OCI-M2 (cell line): ENCODE data around the gene PRRX2.
"Not testable (repeated sequence)": the region's sequence is repeated elsewhere in the genome, so short reads cannot be mapped to it uniquely, and the experiment has no call there.

Experiments
- DNase-seq: peaks from one replicate; lab custom pipeline; 2025; ENCODE audit not compliant: unreplicated experiment; lab: John Stamatoyannopoulos, UW

PRRX2 gene

DNA sequence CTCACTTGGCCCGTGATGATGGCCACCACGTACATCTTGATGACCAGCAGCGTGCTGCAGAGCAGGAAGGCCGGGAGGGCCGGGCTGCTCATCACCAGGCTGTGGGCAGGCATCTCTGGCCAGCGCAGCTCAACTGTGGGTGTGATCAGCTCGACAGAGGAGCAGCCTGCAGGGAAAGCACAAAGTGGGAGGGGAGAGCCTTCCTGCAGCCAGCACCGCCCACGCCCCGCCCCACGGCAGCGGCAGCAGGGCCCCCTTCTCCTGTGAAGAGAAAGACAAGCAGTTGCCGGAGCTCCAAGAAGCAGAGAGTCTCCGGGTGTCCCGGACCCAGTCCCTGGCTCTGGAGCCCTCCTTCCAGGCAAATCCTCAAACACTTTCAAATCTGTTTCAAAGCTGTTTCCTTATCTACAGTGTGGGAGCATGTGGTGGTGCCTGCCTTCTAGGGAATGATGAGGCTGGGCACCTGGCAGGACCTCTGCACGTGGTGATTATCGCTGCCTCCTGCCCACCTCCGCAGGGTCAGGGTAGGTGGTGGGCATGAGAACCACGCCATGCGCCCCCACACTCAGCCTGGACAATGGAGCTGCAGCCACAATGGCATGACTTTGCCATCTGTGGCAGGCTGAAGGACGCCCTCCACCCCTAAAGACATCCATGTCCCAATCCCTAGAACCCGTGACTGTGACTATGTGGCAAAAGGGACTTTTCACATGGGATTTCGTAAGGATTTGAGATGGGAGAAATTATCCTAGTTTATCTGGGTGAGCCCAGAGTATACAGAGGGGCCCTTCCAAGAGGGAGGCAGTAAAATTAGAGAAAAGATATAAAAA lies 87.7 kb downstream of the PRRX2 start, which contains the start of gene PTGES:
Gene PTGES, minus strand, starts transcription at position 143 of the 830 bp plus-strand sequence. Its CDS starts 30 bp downstream, at position 113.
- no peak for DNase-seq

DNA sequence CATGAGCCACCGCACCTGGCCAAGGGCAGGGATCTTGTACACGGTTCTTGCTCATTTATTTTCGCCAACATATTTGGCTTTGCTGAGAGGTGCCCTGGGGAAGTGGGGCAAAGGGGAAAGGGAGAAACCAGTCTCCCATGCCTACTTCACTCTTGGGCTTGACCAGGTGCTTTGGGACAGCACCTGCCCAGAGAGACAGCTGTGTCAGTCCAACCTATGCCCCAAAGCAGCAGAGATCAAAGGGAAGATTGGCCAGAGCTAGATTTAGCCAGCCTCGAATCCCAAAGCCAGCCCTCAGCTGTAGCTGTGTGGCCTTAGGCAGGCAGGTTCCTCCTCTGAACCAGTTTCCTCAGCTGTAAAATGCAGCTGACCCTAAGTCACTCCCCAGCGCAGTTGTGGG lies 89.7 kb downstream of the PRRX2 start:
- no peak for DNase-seq

DNA sequence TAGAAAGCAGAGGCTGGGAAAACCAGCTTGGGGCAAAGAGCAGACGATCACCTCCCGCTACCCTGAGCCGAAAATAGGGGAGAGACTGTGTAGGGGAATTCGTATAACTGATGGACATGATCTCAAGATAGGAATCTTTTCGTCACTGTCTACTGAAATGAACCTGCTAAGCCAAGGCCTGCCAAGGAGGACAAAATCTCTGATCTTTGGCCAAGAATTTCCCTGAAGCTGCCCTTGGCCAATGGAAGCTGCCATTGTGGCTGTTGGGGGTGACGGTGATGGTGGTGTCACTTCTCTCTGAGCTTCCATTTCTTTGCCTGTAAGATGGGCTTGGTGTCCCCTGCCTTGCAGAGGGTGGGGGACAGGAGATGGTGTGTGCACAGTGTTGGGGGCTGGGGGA lies 90.7 kb downstream of the PRRX2 start:
- no peak for DNase-seq

DNA sequence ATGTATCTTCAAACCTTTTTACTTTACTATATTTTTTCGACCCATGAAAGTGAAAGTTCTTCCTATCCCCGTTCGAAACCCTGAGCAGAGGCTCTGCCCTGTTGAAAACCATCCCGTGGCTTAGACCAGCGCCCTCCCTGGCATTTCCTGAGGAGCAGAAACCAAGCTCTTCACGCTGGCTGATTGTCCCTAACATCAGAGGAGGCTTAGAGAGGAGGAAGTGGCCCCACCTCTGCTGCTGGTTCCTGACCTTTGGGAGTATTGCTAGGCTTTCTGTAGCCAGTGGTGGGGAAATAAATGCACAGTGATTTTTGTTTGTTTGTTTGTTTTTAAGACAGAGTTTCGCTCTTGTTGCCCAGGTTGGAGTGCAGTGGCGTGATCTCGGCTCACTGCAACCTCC lies 91.6 kb downstream of the PRRX2 start:
- no peak for DNase-seq

DNA sequence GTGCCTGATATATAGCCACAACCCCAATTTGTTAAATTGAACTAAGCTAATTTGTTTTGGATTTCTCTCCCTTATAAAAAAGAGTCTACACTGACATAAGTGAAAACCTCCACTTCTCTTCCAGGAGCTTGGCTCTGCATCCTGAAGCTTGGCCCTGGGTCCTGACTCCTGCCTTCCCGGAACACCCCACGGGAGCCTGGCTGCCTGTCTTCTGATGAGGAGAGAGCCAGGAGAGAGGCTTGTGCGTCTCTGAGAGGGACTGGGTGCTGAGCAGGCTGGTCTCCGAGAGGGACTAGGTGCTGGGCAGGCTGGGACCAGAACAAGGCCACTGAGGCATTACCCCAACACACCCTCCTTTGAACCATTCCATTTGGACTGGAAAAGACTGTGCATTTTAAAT lies 93.9 kb downstream of the PRRX2 start:
- DNase-seq, result no peak

DNA sequence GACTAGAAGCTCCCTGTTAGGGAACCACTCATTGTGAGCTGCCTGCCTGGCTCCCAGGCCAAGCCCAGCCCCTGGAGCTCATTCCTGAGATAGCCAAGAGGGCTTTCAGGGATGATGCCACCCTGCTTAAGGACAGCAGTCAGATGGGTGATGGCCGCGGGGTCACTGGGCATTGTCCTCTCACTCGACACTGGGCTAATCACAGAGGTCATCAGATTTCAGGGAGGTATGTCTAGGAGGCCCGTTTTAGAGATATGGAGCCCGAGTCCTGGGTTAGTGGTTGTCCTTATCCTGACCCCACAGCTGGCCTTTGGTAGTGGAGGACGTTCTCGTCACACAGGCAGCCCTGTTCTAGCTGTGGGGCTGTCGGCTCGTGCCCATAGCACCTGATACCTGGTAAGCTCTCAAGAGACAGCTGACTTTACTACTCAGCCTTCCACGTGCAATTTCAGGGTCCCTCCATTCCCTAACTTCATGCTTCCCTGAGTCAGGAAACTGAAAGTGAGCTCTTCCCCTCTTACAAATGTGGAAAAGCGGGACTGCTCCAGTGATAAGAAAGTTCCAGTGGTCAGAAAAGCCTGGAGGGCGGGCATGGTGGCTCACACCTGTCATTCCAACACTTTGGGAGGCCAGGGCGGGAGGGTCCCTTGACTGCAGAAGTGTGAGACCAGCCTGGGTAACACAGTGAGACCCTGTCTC lies 94.5 kb downstream of the PRRX2 start:
- DNase-seq, result no peak

DNA sequence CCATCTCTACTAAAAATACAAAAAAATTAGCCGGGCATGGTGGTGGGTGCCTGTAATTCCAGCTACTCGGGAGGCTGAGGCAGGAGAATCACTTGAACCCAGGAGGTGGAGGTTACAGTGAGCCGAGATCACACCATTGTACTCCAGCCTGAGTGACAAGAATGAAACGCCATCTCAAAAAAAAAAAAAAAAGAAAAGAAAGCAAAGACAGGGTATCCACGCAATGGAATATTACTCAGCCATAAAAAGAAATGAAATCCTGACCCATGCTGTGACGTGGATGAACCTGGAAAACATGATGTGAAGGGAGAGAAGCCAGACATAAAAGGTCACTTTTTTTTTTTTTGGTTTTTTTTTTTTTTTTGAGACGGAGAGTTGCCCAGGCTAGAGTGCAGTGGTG lies 95.3 kb downstream of the PRRX2 start:
- not testable (repeated sequence) for DNase-seq

DNA sequence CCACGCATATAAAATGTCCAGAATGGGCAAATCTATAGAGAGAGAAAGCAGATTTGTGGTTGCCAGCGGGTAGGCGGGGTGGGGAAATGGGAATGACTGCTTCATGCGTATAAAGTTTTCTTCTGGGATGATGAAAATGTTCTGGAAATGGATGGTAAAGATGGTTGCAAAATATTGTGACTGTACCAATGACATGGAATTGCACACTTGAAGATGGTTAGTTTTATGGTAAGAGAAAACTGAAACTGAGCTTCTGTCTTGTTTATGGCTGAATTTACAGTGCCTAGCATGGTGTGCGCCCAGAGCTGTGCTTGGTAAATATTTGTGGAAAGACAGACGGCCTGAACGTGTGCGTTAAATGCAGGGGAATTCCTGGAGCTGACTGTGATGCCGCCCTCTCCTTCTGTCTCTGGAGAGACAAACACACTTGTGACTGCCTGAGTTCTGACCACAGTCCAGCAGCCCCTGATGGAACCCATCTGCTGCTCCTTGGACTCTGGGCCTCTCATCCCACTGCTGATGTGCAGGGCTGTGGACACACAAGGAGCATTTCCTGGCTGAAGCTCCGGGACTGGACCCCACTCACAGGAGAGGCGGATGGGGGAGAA lies 96.0 kb downstream of the PRRX2 start:
- DNase-seq, result no peak

DNA sequence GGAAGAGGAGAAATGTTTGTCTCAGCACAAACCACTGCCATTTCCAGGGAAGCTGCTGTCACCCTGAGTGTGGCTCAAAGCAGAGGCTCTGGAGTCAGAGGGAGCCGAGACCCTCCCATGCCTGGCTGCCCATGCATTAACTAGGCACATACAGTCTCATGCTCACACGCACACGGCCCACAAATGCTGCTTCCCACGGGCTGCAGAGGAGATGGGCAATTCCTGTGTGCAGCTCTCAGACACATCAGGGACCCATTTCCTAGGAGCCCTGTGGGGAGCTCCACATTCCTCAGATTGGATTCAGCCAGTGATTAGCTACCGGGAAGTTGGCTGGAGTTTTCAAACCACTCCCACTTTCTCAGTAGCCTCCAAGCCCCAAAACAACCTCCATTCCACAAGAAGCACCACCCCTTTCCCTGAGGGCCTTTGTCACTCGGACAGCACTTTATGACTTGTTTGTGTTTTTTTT lies 96.5 kb downstream of the PRRX2 start:
- no peak for DNase-seq

DNA sequence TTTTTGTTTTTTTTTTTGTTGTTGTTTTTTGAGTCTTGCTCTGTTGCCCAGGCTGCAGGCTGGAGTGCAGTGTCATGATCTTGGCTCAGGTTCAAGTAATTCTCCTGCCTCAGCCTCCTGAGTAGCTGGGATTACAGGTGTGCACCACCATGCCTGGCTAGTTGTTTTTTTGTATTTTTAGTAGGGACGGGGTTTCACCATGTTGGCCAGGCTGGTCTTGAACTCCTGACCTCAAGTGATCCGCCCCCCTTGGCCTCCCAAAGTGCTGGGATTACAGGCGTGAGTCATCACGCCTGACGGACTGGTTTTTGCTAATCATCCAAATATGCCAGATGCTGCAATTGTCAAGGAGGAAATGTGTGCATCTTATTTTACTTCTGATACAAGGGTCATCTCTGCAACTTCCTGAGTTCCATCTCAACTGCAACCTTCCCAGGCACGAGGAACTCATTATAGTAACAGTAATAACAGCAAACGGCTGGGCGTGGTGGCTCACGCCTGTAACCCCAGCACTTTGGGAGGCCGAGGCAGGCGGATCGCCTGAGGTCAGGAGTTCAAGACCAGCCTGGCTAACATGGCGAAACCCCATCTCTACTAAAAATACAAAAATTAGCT lies 97.0 kb downstream of the PRRX2 start:
- DNase-seq, result not testable (repeated sequence)

DNA sequence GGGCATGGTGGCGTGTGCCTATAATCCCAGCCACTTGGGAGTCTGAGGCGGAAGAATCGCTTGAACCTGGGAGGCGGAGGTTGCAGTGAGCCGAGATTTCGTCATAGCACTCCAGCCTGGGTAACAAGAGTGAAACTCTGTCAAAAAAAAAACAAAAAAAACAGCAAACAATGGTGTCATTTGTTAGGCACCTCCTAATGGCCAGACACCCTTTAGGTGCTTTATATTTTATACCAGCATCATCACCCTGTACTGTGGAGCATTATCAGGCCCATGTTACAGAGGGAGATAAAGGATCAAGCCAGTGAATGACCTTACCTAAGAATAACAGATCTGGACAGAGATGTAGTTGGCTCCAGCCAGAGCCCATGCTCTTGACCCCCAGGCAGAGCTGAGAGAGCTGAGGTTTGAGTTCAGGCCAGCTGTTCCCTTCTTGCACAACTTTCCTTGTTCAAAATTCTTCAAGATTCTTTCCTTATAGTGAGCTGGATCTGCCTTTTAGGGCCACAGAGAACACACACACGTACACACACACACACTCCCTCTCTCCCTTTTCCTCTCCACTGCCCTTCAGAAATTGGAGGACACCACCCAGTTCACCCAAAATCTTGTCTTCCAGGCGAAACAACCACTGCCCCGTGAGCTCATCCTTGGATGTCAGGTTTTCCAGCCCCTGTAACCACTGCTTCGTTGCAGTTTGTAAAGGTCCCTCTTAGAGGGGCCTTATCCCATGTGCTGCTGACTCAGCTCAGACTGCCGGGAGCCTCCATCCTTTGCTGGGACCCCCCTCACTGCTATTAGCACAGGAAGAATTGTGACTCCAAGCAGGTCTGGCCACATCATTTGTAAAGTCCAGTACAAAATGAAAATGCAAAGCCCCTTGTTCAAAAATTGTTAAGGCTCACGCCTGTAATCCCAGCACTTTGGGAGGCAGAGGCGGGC lies 97.8 kb downstream of the PRRX2 start:
- DNase-seq, result no peak

DNA sequence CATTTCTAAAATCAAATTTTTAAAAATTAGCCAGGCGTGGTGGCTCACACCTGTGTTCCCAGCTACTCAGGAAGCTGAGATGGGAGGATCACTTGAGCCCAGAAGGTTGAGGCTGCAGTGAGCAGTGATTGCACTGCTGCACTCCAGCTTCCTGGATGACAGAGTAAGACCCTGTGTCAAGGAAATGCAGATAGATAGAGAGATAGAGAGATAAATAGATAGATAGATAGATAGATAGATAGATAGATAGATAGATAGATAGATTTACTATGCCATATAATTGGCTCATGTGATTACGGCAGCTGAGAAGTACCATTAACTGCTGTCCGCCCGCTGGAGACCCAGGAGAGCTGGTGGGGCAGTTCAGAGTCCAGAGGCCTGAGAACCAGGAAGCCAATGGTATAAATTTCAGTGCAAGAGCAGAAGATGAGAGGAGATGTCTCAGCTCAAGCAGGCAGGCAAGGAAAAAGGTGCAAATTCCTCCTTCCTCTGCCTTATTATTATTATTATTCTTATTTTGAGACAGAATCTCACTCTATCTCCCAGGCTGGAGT lies 100.4 kb downstream of the PRRX2 start:
- DNase-seq, result no peak

DNA sequence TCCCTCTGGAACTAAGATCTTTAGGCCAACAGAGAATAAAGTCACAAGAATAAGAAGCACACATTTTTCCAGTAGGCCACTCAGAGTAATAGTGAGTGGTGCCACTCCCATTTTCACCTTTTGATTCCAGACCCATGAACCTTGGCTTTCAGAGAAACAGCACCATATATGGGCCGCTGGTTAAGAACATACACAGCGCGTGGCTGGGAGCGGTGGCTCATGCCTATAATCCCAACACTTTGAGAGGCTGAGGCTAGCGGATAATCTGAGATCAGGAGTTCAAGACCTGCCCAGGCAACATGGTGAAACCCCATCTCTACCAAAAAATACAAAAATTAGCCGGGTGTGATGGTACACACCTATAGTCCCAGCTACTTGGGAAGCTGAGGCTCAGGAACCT lies 103.0 kb downstream of the PRRX2 start:
- DNase-seq, result no peak

DNA sequence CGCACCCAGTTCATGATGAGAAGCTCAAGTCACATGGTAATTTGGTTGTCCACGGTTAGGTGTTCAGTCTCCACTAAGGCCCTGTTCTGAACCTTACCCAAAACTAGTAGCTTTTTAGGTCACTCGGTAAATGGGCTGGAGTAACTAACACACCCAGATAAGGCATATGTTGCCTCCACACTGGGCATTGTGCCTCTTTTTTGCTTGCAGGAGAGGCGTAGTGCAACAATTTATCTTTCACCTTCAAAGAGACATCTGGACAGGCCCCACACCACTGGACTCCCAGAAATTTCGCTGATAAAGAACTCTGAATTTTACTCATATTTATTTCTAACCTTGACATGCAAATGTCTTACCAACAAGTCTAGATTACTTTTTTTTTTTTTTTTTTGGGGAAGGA lies 104.2 kb downstream of the PRRX2 start:
- DNase-seq, result no peak

DNA sequence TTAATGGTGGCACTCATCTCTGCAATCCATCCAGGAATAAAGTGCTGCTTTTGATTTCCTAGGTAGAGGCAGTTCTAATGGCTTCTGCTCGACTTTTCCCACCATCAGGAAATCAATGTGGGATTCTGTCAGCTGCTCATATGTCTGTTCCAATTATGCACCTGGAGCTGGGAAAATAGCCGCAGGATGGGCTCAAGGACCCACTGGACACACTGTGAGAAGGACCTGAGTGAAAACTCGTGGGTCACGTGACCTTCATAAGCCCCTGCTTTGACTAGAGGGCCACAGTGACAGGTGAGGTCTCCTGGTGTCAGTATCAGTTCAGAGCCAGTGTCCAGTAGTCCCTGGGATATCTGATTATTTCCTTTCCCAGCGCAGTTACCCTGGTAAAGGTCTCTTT lies 105.3 kb downstream of the PRRX2 start:
- no peak for DNase-seq
